GM12878 (cell line): ENCODE results near the gene OR2F2. TPM values are rescaled to one million over a fixed set of nuclear protein-coding genes. Genes with fewer than 3 reads are reported as not detected.

Experiments used
- ATAC-seq: fragments of 200-7000 bp; cut with Tn5 transposase; 3 replicates; pipeline ENCODE4 v1.9.1; 2020; ENCODE audit warnings: mild to moderate bottlenecking, moderate library complexity
- BruUV-seq: library from RNA; stranded (reverse); fragments of 400-500 nt; replicated peaks from 2 replicates; lab custom pipeline; 2021; lab: Mats Ljungman, UMichigan
- CTCF ChIA-PET: fragments of 300-600 bp; sonication (Branson Sonifier 250); formaldehyde crosslinking; extraction: SDS; loops from one replicate; lab custom pipeline; 2021; ENCODE audit warnings: inconsistent platforms; lab: Yijun Ruan, JAX
- POLR2A ChIA-PET: fragments of 350-600 bp; formaldehyde crosslinking; extraction: SDS; loops from one replicate; lab custom pipeline; 2021; ENCODE audit warnings: inconsistent platforms; lab: Charles Lee
- RAD21 ChIA-PET: fragments of 300-600 bp; sonication (Branson Sonifier 250); formaldehyde crosslinking; loops from one replicate; lab custom pipeline; 2023; ENCODE audit warnings: antibody characterized with exemption; ENCODE audit not compliant: unreplicated experiment; lab: Charles Lee
- SMC1A ChIA-PET: fragments of 300-600 bp; sonication (Branson Sonifier 250); formaldehyde crosslinking; loops from one replicate; lab custom pipeline; 2023; ENCODE audit not compliant: unreplicated experiment, uncharacterized antibody; lab: Charles Lee
- DNase-seq: peaks from one replicate; pipeline ENCODE4 v3.0.0-alpha.2; 2011; ENCODE audit warnings: low read depth, low spot score
- FAIRE-seq: peaks from 3 replicates; lab custom pipeline; 2011; peaks lifted over from hg19 to GRCh38; lab: Jason Lieb, UNC
- H2AFZ ChIP-seq: 2 replicates; pipeline ENCODE4 v1.6.0; 2011; ENCODE audit warnings: low read depth, low read length, control low read depth; ENCODE audit not compliant: control insufficient read depth
- H3K27ac ChIP-seq: 2 replicates; pipeline ENCODE4 v1.5.1; 2011; ENCODE audit warnings: control low read depth; ENCODE audit not compliant: control insufficient read depth, insufficient read depth
- H3K27me3 ChIP-seq, 2 experiments: replicated peaks in 1 of 2; 2 replicates each; pipeline versions ENCODE4 v1.6.0 to v1.6.1; 2011; ENCODE audit warnings: low read length in 1 of 2; ENCODE audit not compliant: control insufficient read depth in 2 of 2, insufficient read depth in 2 of 2
- H3K36me3 ChIP-seq, 2 experiments: 2 replicates each; pipeline ENCODE4 v1.5.1; 2011; ENCODE audit warnings: low read length in 1 of 2; ENCODE audit not compliant: control insufficient read depth in 2 of 2, insufficient read depth in 2 of 2
- H3K4me1 ChIP-seq: 2 replicates; pipeline ENCODE4 v1.6.1; 2011; ENCODE audit warnings: mild to moderate bottlenecking, low read length, moderate library complexity, mixed read lengths; ENCODE audit not compliant: control insufficient read depth, insufficient read depth
- H3K4me2 ChIP-seq: 2 replicates; pipeline ENCODE4 v1.6.0; 2011; ENCODE audit warnings: control low read depth; ENCODE audit not compliant: control insufficient read depth, insufficient read depth
- H3K4me3 ChIP-seq: fragments of 200-600 bp; sonication (generic); 2 replicates; pipeline ENCODE4 v1.5.1; 2016
- H3K79me2 ChIP-seq: 2 replicates; pipeline ENCODE4 v1.6.0; 2011; ENCODE audit warnings: low read length; ENCODE audit not compliant: control insufficient read depth, insufficient read depth
- H3K9ac ChIP-seq: 2 replicates; pipeline ENCODE4 v1.8.0; 2011; ENCODE audit warnings: low read length, control low read depth, mixed read lengths; ENCODE audit not compliant: control insufficient read depth, insufficient read depth
- H3K9me3 ChIP-seq: replicated peaks from 3 replicates; pipeline ENCODE4 v1.5.1; 2011; ENCODE audit warnings: mild to moderate bottlenecking, low read length; ENCODE audit not compliant: control insufficient read depth, insufficient read depth
- H4K20me1 ChIP-seq: 2 replicates; pipeline ENCODE4 v1.6.0; 2011; ENCODE audit not compliant: control insufficient read depth, insufficient read depth
- CBFB ChIP-seq: IDR thresholded peaks from 2 replicates; pipeline ENCODE4 v1.6.1; 2016; ENCODE audit warnings: antibody characterized with exemption, low read depth
- EED ChIP-seq: sonication (generic); IDR thresholded peaks from 2 replicates; pipeline ENCODE4 v1.6.1; 2016; ENCODE audit warnings: antibody characterized with exemption, low read depth
- FOXM1 ChIP-seq: IDR thresholded peaks from 2 replicates; pipeline ENCODE4 v1.6.1; 2012; ENCODE audit warnings: low read depth, mild to moderate bottlenecking, inconsistent platforms, low read length, moderate library complexity
- HCFC1 ChIP-seq: fragments of 150-350 bp; IDR thresholded peaks from 2 replicates; pipeline ENCODE4 v1.6.1; 2014; ENCODE audit warnings: low read length
- HDGF ChIP-seq: fragments of 450-650 bp; IDR thresholded peaks from 2 replicates; pipeline ENCODE4 v1.6.1; 2016; ENCODE audit warnings: antibody characterized with exemption
- HSF1 ChIP-seq: fragments of 150-350 bp; IDR thresholded peaks from 2 replicates; pipeline ENCODE4 v1.6.1; 2014; ENCODE audit warnings: mild to moderate bottlenecking, low read depth, low read length
- IRF4 ChIP-seq: IDR thresholded peaks from 2 replicates; pipeline ENCODE4 v1.6.1; 2011; ENCODE audit warnings: low read depth, low read length
- LARP7 ChIP-seq: fragments of 450-650 bp; IDR thresholded peaks from 2 replicates; pipeline ENCODE4 v1.6.1; 2017; ENCODE audit warnings: mild to moderate bottlenecking
- MAX ChIP-seq: IDR thresholded peaks from 2 replicates; pipeline ENCODE4 v1.6.1; 2012; ENCODE audit warnings: low read depth, low read length, improper control_type of control experiment
- NR2C1 ChIP-seq: fragments of 450-650 bp; IDR thresholded peaks from 2 replicates; pipeline ENCODE4 v1.6.1; 2017; ENCODE audit warnings: antibody characterized with exemption, mild to moderate bottlenecking, moderate library complexity
- STAT1 ChIP-seq: fragments of 450-650 bp; conservative IDR thresholded peaks from 2 replicates; pipeline ENCODE4 v1.6.1; 2014; ENCODE audit warnings: antibody characterized with exemption, mild to moderate bottlenecking
- STAT3 ChIP-seq: IDR thresholded peaks from 2 replicates; pipeline ENCODE4 v1.6.1; 2011; ENCODE audit warnings: low read depth, low read length, improper control_type of control experiment
- TCF12 ChIP-seq: IDR thresholded peaks from 2 replicates; pipeline ENCODE4 v1.6.1; 2011; ENCODE audit warnings: low read depth, mild to moderate bottlenecking, low read length
- ZBED1 ChIP-seq: IDR thresholded peaks from 2 replicates; pipeline ENCODE4 v1.6.1; 2016; ENCODE audit warnings: borderline replicate concordance
- ZSCAN29 ChIP-seq: fragments of 450-650 bp; IDR thresholded peaks from 2 replicates; pipeline ENCODE4 v1.6.1; 2017; ENCODE audit warnings: mild to moderate bottlenecking, moderate library complexity
- WGBS: methylation state at CpG from one replicate; pipeline ENCODE4 v1.1.6; 2016; ENCODE audit warnings: low lambda C conversion rate; ENCODE audit not compliant: insufficient replicate concordance, insufficient coverage; ENCODE audit errors: missing lambda C conversion rate; 5-methylcytosine and 5-hydroxymethylcytosine counted together
- in situ Hi-C: fragments of 300-500 bp; cut with MboI; formaldehyde crosslinking; loops from 9 replicates; pipeline ENCODE4 v1.14.3; 2018; ENCODE audit warnings: mixed read lengths
- intact Hi-C: fragments of 100-400 bp; cut with micrococcal nuclease; formaldehyde crosslinking; loops from one replicate; pipeline ENCODE4 v1.14.2; 2022; ENCODE audit not compliant: unreplicated experiment
- polyA plus RNA-seq, 11 experiments: library from polyadenylated mRNA; depleted of rRNA in 4 of 11; unstranded in 6 of 11; stranded (reverse) in 5 of 11; fragments of >200 nt; fragmentation: Nextera tagmentation in 4 of 11; fragmentation: Illumina TruSeq in 1 of 11; extraction: Ambion mirVana in 4 of 11; extraction: Trizol in 1 of 11; gene quantifications; 1 replicate in 1 of 11; 2 replicates in 10 of 11; pipeline versions ENCODE4 v1.2.1 to v1.2.3, GENCODE V29; 2011 to 2016; ENCODE audit warnings: inconsistent platforms in 2 of 11, missing spikeins in 2 of 11, low read depth in 1 of 11
- total RNA-seq, 4 experiments: library from RNA; depleted of rRNA in 3 of 4; stranded (reverse); fragments of >200 nt in 3 of 4; fragmentation: Illumina TruSeq in 1 of 4; extraction: Trizol in 1 of 4; gene quantifications; 2 replicates each; pipeline versions ENCODE4 v1.2.1 to v1.2.3, GENCODE V29; 2013 to 2021
- TF ChIP-seq, protein P1 (sequence below): fragments of 450-650 bp; IDR thresholded peaks from 2 replicates; pipeline ENCODE4 v1.6.1; 2017; ENCODE audit warnings: mild to moderate bottlenecking, moderate library complexity

The OR2F2 gene
- total and polyA plus RNA-seq, 10 of the 15 experiments (the other 5 are each of a cell fraction or from before 2014, with no cell fraction given) = not detected

- TF ChIP-seq, protein P1, sequence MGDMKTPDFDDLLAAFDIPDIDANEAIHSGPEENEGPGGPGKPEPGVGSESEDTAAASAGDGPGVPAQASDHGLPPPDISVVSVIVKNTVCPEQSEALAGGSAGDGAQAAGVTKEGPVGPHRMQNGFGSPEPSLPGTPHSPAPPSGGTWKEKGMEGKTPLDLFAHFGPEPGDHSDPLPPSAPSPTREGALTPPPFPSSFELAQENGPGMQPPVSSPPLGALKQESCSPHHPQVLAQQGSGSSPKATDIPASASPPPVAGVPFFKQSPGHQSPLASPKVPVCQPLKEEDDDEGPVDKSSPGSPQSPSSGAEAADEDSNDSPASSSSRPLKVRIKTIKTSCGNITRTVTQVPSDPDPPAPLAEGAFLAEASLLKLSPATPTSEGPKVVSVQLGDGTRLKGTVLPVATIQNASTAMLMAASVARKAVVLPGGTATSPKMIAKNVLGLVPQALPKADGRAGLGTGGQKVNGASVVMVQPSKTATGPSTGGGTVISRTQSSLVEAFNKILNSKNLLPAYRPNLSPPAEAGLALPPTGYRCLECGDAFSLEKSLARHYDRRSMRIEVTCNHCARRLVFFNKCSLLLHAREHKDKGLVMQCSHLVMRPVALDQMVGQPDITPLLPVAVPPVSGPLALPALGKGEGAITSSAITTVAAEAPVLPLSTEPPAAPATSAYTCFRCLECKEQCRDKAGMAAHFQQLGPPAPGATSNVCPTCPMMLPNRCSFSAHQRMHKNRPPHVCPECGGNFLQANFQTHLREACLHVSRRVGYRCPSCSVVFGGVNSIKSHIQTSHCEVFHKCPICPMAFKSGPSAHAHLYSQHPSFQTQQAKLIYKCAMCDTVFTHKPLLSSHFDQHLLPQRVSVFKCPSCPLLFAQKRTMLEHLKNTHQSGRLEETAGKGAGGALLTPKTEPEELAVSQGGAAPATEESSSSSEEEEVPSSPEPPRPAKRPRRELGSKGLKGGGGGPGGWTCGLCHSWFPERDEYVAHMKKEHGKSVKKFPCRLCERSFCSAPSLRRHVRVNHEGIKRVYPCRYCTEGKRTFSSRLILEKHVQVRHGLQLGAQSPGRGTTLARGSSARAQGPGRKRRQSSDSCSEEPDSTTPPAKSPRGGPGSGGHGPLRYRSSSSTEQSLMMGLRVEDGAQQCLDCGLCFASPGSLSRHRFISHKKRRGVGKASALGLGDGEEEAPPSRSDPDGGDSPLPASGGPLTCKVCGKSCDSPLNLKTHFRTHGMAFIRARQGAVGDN = no peak
- TF ChIP-seq STAT1 = no peak
- TF ChIP-seq TCF12 = no peak
- no peak for TF ChIP-seq HCFC1
- TF ChIP-seq IRF4 = no peak
- TF ChIP-seq LARP7 = no peak
- no peak for TF ChIP-seq ZBED1
- no peak for TF ChIP-seq CBFB
Measured at GRCh38 chr7:143909863-143910262, 25.2 kb upstream of the OR2F2 start (continued).

DNA sequence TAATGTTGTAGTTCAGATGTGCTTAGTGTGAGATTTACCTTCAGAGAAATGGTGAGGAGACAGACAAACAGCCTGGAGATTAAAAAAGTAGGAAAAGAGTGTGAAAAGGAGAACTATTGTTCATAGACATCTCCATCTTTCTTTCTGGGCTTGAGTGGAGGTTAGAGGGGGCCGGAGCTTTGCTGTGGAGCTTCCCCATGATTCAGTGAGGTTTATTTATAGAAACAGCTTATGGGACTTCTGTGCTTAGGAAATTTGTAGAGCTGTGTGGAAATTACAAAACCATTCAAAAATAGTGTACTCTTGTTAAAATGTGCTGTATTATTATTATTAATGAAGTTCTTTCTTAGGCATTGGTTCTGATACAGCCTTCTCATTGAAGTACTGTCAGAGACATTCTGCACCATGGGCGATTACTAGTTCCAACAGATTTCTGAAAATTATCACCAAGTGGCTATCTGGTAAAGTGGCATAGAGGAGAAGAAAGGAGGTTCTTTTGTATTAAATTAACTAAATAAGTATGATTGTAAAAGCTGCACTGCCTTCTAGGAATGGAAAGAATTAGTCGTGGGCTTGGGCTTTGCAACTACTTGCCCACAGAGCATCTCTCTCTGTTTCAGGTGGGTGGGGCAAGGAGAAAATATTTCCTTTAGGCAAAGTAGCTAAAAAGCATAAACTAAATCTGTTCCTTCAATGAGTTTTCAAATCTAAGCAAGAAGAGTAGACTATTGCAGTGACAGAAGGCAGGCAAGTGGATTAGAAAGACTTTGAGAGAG lies 24.4 kb upstream of the OR2F2 start:
- Histone ChIP-seq H4K20me1 (no peaks in the 10 kb centered on the region), H3K4me1 (no peaks in the 10 kb centered on the region), H3K27ac (no peak overlapping the region), H3K9ac (no peak overlapping the region), H3K27me3 (no peaks in the 10 kb centered on the region), H3K79me2 (no peaks in the 10 kb centered on the region), H3K4me3 (no peak overlapping the region), H2AFZ (no peak overlapping the region), H3K36me3 (no peaks in the 10 kb centered on the region), H3K9me3 (no peaks in the 10 kb centered on the region), H3K4me2 (no peak overlapping the region)
- ChIA-PET CTCF (interaction anchor here (0.6 kb wide), 1 partner anchor 162 kb away, joined by 3 read pairs; no protein-coding TSS in a partner anchor), SMC1A (interaction anchor here (1.6 kb wide), 1 partner anchor 14 kb away, joined by 4 read pairs; no protein-coding TSS in a partner anchor), POLR2A (no interaction called here), RAD21 (no interaction called here)
- DNase-seq (no peak), FAIRE-seq (no peak), ATAC-seq (no peak)
- in situ Hi-C loops = loop anchor here (25.0 kb wide), 1 partner anchor 477 kb away; no protein-coding TSS in a partner anchor
- TF ChIP-seq NR2C1 (no peak), FOXM1 (no peak), MAX (no peak), STAT3 (no peak), ZSCAN29 (no peak), EED (no peak), HSF1 (no peak), HDGF (no peak)
- 30% methylated on average over 3 of the region's 3 CpGs for WGBS
- BruUV-seq = no TSS peak
- intact Hi-C loops = no loop called here
